GM19043 (cell line): ENCODE data around the gene EAF1.
"Not testable (repeated sequence)": the region's sequence is repeated elsewhere in the genome, so short reads cannot be mapped to it uniquely, and the experiment has no call there.

Experiments
- ATAC-seq: cut with Tn5 transposase; IDR thresholded peaks from one replicate; pipeline ENCODE4 v1.9.1; 2021; ENCODE audit warnings: low read depth; ENCODE audit not compliant: unreplicated experiment

Gene EAF1

DNA sequence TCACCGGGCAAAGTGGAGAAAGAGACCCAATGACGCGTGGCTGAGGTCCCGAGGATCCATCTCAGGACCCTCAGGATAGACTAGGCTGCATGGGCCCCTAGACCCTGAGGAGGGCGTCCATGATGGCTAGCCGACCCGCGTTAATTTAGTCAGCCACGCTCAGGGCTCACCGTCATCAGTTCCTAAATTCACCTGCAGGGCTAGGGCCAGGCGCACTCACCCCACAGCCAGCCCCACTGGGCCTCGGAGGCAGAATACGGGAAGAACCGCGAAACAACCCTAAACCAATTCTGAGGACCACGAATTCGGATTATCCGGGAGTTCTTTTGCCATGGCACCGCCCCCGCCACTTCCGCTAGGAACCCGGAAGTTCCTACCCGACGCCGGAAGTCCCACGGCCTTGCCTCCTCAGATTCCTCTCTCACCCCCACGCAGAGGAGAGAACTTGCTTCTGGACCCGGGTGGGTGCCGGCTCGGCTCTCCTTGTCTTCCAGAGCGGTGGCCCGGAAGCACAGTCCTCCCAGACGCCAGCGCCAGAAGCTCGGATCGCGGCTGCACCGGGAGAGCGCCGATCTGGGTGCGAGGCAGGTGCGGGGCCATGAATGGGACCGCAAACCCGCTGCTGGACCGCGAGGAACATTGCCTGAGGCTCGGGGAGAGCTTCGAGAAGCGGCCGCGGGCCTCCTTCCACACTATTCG, at the start of gene EAF1, which contains the start of gene METTL6:
EAF1 (plus strand) TSS at position 417 of the 699 bp plus-strand sequence; CDS start at position 599, 182 bp downstream.
METTL6 (minus strand) TSS at position 363 of the 699 bp plus-strand sequence. CDS start 1,033 bp downstream, outside the sequence.
- peak; percentile 94 for ATAC-seq

DNA sequence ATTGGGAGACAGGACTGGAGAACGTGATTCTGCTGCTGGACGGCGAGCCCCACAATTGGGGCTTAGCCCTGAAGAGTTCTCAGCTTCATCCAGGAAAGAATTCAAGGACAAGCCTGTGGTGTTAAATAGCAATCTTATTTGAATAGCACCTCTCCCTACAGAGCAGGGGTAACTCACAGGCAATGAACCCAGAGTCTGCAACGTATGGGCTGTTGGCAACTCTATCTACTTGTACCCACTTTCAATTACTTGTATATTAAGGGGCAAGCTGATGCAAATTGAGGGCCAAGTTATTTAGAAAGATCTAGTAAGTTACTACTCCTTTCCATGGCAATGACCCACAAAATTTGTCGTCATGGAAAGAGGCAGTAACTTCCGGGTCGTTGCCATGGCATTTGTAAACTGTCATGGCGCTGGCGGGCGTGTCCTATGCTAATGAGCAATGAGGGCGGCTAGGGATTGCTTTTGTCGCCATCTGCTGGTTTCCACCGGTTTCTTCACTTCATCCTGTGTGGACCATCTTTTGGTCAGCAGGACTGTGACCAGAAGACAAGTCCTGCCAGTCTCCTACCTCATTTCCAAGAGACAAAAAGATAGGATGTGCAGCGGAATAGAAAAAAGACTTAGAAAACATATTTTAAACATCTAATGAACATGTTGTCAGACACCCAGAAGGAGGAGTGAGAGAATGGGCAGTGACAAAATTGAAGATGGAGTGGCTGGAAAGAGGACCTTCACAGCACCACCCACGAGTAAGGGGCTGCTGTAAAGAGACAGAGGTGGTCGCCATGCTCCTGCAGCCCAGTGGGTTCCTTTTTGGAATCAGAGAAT, 49.2 kb upstream of the EAF1 start:
- peak; percentile 91 for ATAC-seq

DNA sequence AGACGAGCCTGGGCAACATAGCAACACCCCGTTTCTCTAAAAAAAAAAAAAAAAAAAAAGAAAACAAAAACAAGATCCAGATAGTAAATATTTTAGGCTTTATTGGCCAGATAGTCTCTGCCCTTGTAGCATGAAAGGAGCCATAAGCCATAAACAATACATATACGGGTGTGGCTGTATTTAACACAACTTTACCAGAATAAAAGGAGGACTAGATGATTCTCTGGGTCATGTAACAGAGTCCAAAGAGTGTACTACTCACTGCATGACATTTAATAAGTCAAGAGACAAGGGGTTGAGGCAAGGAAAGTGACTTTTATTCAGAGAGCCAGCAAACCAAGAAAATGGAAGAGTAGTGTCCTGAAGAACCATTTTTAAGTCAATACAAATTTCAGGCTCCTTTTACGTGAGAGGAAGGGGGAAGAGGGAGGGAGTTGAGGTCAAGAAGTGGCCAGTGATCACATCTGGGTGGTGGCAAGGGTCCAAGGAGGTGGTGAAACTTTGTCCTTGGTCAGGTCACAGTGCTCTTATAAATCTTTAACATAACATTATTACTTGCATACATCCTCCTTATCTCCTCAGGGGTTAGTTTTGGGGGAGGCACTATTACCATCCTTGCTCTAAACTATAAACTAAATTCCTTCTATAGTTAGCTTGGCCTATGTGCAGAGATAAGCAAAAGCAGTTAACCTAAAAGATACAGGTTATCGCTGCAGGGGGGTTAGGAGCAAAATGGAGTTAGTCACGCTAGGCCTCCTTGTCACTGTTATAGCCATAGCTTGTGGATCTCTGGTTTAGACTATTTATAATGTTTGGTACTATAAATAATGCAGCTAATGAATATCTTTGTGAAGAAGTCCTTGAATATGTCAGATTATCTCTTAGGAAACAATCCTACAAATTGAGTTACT, 46.2 kb upstream of the EAF1 start:
- no peak for ATAC-seq

DNA sequence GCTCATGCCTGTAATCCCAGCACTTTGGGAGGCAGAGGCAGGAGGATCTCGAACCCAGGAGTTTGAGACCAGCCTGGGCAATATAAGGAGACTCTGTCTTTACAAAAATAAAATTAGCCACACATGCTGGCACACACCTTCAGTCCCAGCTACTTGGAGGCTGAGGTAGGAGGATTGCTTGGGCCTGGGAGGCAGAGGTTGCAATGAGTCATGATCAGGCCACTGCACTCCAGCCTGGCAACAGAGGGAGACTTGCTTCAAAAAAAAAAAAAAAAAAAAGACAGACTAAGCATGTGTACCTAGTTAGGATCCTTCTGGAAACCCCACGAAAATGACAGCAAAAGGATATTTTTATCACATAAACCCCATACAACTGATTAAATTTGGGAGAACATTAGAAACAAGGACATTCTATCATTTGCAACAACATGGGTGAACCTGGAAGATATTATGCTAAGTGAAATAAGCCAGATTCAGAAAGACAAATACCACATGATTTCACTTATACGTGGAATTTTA, 44.9 kb upstream of the EAF1 start:
- ATAC-seq: no peak

DNA sequence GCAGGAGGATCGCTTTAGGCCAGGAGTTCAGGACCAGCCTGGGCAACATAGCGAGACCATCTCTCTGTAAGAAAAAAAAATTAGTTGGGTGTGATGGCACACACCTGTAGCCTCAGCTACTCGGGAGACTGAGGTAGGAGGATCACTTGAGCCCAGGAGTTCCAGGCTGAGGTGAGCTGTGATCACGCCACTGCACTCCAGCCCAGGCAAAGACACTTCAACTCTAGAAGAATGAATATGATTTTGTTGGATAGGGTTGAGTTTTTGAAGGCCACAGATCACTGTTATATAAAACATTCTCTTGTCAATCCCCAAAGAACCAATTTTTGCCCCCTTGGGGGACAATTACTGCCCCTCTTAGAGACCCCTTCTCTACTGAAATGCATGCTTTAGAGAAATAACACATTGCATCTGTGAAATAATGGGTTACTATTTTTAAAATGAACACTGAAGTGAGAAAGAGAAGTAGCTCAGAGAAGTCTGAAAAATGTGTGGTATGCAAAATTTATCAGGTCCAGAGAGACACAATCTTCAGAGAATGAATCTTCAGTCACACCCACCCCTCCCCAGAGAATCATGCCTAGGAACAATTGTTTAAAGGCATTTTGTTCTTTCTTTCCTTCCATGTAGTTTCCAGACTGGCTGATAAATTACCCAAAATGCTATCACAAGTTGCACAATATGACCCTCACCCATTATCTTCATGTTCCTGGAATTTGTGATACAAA, 42.7 kb upstream of the EAF1 start:
- peak; percentile 83 for ATAC-seq

DNA sequence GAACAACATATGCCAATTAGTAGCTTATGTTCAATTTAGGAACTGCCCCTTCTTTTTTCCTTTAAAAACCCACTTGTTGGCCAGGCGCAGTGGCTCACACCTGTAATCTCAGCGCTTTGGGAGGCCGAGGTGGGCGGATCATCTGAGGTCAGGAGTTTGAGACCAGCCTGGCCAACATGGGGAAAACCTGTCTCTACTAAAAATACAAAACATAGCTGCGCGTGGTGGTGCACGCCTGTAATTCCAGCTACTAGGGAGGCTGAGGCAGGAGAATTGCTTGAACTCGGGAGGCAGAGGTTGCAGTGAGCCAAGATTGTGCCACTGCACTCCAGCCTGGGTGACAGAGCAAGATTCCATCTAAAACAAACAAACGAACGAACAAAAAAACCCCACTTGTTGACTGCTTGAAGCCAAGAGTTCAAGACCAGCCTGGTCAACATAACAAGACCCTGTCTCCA, 42.1 kb upstream of the EAF1 start:
- ATAC-seq: peak; percentile 5

DNA sequence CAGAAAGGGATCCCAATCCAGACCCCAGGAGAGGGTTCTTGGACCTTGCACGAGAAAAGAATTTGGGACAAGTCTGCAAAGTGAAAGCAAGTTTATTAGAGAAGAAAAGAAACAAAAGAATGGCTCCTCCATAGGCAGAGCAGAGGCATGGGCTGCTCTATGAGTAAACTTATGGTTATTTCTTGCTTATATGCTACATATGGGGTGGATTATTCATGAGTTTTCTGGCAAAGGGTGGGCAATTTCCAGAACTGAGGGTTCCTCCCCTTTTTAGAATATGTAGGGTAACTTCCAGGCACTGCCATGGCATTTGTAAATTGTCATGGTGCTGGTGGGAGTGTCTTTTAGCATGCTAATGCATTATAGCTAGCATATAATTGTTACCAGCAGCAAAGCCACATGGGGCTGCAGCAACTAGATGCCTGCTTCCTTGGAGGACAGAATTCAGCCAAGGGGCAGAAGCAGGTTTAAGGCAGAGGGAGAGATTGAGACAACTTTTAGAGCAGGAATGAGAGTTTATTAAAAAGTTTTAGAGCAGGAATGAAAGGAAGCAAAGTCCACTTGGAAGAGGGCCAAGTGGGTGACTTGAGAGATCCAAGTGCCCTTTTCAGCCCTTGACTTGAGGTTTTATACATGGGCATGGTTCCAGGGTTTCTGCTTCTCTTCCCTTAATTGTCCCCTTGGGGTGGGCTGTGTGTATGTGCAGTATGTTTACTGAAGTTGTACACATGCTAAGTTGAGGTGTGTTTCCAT, 41.3 kb upstream of the EAF1 start:
- no peak for ATAC-seq

DNA sequence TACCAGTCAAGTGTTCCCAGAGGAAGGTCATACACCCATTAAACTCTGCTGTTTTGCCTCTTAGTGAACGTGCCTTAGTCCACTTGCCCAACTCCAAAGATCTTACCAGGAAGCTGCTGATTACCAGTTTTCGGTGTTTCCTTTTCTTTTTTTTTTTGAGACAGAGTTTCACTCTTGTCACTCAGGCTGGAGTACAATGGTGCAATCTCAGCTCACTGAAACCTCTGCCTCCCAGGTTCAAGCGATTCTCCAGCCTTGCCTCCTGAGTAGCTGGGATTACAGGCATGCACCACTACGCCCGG, 40.8 kb upstream of the EAF1 start:
- not testable (repeated sequence) for ATAC-seq

DNA sequence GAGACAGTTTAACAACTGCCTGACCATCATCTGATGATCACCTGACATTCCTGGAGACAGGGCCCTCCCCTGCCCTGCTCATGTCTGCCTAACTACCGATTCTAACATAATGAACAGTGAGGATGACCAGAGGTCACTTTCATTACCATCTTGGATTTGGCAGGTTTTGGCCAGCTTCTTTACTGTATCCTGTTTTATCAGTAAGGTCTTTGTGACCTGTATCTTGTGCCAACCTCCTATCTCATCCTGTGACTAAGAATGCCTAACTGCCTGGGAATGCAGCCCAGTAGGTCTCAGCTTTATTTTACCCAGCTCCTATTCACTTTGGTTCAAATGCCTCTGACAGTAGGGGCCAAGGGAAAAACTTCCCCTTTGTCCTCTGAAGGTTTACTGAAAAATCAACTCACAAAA, 40.2 kb upstream of the EAF1 start:
- ATAC-seq: no peak

DNA sequence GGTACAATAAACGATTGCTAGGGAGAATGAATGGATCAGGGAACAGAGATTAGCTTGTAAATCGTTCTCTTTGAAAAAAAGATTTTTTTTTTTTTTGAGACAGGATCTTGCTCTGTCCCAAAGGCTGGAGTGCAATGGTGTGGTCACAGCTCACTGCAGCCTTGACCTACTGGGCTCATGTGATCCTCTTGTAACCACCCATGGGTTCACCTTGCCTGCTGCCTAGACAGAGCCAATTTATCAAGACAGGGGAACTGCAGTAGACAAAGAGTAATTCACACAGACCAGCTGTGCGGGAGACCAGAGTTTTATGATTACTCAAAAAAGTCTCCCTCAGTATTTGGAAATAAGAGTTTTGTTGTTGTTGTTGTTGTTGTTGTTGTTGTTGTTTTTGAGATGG, 39.7 kb upstream of the EAF1 start:
- no peak for ATAC-seq

DNA sequence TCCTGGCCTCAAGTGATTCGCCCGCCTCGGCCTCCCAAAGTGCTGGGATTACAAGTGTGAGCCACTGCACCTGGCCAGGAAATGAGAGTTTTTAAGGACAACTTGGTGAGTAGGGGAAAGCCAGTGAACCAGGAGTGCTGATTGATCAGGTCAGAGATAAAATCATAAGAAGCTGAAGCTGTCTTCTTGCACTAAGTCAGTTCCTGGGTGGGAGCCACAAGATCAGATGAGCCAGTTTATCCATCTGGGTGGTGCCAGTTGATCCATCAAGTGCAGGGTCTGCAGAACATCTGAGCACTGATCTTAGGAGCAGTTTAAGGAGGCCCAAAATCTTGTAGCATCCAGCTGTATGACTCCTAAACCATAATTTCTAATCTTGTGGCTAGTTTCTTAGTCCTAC, 39.1 kb upstream of the EAF1 start:
- not testable (repeated sequence) for ATAC-seq

DNA sequence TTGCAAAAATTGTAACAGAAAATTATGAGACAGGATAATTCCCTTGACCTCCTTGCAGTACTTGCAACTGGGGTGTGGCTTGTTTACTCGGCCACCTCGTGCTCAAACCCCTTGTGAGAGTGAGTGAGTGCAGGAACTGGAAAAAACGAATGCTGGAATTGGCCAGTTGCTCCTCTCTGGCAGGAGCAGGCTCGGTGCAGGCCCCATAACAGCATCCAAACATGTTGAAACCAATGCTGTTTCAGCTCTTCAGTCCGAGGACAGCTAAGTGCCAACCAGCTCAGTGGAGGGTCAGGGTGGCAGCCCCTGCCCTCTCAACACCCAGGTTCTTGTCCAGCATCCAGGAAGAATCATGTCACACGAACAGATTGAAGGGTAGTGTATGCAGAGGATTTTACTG, 36.9 kb upstream of the EAF1 start:
- ATAC-seq: no peak

DNA sequence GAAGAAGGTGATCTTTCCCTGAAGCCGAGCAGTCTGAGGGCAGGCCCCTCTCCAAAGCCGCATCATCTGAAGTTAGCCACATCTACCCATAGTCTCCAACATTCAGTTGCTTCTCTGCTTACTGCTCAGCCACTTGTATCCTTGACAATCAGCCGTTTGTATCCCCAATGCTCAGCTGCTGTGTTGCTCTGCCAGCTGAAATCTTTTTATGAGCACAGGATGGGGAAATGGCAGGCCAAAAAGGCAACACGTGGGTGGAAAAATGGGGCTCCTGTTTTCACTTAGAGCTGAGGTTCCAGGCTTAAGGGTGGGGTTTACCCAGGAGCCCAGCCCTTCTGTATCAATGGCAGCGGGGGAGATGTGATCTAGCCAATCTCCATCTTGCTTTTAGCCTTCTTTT, 36.4 kb upstream of the EAF1 start:
- no peak for ATAC-seq

DNA sequence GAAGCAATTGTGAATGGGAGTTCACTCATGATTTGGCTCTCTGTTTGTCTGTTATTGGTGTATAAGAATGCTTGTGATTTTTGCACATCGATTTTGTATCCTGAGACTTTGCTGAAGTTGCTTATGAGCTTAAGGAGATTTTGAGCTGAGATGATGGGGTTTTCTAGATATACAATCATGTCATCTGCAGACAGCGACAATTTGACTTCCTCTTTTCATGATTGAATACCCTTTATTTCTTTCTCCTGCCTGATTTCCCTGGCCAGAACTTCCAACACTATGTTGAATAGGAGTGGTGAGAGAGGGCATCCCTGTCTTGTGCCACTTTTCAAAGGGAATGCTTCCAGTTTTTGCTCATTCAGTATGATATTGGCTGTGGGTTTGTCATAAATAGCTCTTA, 34.1 kb upstream of the EAF1 start:
- not testable (repeated sequence) for ATAC-seq

DNA sequence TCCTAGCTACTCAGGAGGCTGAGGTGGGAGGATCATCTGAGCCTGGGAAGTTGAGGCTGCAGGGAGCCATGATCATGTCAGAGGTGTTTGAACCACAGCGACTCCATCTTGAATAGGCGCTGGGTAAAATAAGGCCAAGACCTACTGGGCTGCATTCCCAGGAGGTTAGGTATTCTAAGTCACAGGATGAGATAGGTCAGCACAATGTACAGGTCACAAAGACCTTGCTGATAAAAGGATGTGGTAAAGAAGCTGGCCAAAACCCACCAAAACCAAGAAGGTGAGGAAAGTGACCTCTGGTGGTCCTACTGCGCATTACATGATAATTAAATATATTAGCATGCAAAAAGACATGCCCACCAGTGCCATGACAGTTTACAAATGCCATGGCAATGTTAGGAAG, 28.7 kb upstream of the EAF1 start:
- ATAC-seq: not testable (repeated sequence)

DNA sequence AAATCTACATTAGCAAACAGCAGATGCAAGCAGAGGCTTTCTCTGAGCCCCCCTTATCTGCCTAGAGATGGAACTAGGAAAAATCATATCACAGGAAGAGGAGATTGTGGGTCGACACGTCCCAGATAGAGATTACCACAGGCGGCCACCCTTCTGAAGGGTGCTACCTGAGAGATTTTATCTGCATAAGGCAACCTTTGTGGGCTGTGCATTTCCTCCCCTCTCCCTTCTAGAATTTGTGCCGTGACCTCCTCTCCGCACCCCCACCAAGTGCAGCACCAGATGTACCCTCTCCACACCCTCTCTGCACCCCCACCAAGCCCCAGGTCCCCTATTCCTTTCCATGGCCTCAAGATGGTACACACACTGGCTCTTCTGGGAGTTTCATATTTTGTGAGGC, 27.4 kb upstream of the EAF1 start:
- no peak for ATAC-seq

DNA sequence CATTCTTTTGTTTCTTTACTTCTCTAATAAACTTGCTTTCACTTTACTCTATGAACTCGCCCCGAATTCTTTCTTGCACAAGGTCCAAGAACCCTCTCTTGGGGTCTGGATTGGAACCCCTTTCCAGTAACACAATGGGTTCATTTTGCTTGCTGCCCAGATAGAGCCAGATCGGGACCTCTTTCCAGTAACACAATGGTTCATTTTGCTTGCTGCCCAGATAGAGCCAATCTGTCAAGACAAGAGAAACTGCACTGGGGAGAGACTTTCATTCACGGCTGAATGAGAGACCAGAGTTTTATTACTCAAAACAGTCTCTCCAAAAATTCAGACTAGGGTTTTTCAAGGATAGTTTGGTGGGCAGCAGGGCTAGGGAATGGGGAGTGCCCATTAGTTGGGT, 25.5 kb upstream of the EAF1 start:
- ATAC-seq: no peak

DNA sequence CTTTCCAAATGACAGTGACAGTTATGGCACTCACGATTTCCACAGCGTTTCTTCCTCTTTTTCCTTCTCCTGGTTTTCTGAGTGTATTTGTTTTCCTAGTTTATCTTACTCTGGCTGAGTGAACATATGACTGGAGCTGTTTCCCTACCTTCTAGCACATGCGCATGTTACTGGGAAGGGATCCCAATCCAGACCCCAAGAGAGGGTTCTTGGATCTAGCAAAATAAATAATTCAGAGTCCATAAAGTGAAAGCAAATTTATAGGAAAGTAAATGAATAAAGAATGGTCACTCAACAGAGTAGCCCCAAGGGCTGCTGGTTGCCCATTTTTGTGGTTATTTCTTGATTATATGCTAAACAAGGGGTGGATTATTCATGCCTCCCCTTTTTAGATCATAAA, 23.9 kb upstream of the EAF1 start:
- no peak for ATAC-seq

DNA sequence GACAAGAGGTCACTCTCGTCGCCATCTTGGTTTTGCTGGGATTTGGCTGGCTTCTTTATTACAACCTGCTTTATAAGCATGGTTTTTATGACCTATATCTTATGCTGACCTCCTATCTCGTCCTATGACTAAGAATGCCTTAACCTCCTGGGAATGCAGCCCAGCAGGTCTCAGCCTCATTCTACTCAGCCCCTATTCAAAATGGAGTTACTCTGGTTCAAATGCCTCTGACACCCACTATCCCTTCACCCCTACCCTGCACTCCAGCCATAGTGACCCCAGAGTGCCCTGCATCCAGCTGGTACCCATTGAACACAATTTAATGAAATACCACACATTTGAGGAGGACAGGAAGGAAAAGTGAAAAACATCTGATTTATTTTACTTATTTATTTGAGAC, 23.4 kb upstream of the EAF1 start:
- no peak for ATAC-seq
